ENCODE data around the gene DLL1.
"Not testable (repeated sequence)": the region's sequence is repeated elsewhere in the genome, so short reads cannot be mapped to it uniquely, and the experiment has no call there.

DLL1 gene

GRCh38 chr6:170266061-170266825, 24.6 kb downstream of the DLL1 start:
- no peak for DNase-seq

- peak; percentile 27 for DNase-seq
These were observed 25.2 kb downstream of the DLL1 start for GRCh38 chr6:170265655-170266054.

DNA sequence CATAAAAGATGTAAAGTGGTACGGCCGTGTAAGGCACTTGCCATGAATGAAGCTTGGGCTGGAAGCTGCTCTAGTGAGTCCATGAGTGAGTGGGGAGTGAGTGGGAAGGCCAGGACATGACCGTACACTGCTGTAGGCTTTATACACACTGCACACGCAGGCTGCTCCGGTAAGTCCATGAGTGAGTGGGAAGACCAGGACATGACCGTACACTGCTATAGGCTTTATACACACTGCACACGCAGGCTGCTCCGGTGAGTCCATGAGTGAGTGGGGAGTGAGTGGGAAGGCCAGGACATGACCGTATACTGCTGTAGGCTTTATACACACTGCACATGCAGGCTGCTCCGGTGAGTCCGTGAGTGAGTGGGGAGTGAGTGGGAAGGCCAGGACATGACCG, 26.2 kb downstream of the DLL1 start:
- not testable (repeated sequence) for DNase-seq

DNA sequence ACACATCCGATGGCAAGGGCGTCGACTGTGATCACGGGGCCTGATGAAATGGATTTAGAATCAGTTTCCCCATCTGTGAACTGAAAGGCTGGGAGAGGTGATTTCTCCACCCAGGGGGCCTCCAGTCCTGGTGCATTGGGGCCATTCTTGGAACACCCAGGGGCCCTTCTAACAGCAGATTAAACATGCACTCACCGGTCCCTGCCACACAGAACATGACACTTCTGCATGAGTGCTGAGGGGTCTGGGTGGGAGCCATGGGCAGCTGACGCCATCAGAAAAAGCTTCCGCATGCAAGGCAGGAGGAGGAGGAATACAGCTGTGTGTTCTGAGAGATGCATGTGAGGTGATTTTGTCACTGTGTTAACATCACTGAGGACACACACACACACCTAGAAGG, 26.8 kb downstream of the DLL1 start:
- DNase-seq, result no peak

DNA sequence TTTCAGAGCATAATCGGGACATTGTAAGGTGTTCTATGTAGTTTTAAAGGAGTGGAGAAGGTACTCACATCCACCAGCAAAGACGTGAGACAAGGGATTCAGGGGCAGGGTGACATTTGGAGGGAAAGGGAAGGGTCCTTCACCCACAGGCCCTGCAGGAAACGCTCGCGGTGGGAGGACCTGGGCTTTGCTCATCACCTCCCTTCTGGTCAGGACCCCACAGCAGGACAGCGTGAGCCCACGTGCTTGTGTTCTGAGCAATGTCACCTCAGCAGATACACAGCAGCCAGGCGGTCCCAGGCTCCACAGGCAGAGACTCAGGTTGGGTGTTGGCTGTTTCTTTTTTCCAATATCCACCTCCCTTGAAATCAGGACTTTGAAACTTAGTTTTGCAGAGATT, 27.5 kb downstream of the DLL1 start:
- DNase-seq, result no peak

DNA sequence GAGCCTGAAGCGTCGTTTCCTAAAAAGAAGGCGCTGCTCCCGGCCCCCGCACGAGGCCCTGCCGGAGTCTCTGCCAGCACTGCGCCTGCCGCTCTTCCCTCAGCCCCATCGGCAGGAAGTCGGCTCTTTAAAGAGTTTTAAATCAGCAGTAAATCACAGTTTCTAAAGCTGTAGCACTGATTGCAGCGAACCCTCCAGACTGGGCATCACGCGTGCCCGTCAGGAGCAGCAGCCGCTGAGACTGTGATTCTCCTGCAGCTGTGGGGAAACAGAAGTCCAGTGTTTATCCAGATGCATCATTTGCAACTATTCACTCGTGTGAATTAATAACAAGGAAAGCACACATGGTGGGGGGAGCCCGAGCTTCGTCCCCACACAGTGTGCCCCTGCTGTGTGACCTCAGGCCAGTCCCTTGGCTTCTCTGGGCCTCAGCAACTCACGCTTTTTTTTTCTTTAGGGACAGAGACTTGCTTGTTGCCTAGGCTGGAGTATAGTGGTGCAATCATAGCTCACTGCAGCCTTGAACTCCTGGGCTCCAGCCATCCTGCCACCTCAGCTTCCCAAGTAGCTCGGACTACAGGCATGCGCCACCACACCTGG, 28.3 kb downstream of the DLL1 start:
- no peak for DNase-seq

GRCh38 chr6:170261643-170262488, 29.0 kb downstream of the DLL1 start:
- DNase-seq, result no peak

GRCh38 chr6:170260686-170261085, 30.2 kb downstream of the DLL1 start:
- no peak for DNase-seq

DNA sequence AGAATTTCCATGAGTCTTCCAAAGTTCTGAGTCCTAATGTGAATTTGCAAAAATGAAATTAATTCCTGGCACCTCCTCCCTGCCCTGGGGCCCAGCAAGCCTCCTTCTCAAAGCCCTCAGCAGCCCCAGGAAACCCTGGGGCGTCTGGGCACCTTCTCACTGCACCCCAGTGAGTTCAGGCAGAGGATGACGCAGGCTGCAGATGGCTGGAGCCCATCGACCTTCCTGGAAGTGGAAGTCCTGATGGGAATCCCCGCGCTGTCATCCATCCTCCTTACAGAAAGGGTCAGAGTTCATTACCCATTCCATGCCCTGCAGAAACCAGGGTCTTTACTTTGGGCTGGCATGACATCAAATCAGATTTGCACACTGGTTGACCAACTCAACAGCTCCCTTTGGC, 31.6 kb downstream of the DLL1 start:
- no peak for DNase-seq

GRCh38 chr6:170258407-170258806, 32.5 kb downstream of the DLL1 start:
- DNase-seq, result no peak

- DNase-seq, result no peak
These were observed 33.5 kb downstream of the DLL1 start for GRCh38 chr6:170257376-170257775.

DNA sequence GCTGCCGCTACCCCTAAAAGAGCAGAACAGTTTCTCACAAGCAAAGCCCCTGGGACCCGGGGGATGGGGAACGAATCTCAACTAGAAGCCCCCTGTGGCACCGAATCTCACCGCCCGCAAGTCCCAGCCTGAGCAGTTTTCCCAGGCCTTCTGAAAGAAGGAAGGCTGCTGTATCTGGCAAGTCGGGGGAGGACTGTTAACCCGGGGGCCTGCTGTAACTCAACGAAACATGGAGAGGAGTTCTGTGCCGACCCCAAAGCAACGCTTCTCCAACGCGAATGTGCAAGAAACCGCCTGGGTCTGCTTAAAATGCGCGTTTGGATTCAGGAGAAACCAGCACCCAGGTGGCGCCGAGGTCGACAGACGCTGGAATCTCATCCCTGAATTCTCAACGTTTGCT, 34.2 kb downstream of the DLL1 start:
- DNase-seq, result no peak

- no peak for DNase-seq
These were observed 35.3 kb downstream of the DLL1 start for GRCh38 chr6:170255426-170256125.

- DNase-seq, result no peak
These were observed 36.3 kb downstream of the DLL1 start for GRCh38 chr6:170254315-170255213.

DNA sequence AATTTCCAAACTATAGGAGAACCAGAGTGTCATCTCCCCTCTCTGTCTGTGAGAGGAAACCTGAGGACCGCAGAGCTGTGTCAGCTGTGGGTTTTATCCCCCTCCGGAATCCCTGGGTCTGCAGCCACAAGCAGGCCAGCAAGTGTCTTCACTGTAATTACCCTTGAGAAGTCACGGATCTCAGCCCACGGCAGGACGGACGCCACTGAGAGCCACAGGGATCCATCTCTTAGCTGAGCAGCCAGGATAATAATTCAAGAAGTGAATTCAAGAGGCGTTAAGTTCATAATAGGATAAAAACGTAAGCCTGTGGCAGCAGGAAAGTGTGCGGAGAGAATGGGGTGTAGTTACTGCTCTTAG, 37.0 kb downstream of the DLL1 start:
- DNase-seq, result no peak

- DNase-seq, result no peak
These were observed 37.5 kb downstream of the DLL1 start for GRCh38 chr6:170253226-170253909.

DNA sequence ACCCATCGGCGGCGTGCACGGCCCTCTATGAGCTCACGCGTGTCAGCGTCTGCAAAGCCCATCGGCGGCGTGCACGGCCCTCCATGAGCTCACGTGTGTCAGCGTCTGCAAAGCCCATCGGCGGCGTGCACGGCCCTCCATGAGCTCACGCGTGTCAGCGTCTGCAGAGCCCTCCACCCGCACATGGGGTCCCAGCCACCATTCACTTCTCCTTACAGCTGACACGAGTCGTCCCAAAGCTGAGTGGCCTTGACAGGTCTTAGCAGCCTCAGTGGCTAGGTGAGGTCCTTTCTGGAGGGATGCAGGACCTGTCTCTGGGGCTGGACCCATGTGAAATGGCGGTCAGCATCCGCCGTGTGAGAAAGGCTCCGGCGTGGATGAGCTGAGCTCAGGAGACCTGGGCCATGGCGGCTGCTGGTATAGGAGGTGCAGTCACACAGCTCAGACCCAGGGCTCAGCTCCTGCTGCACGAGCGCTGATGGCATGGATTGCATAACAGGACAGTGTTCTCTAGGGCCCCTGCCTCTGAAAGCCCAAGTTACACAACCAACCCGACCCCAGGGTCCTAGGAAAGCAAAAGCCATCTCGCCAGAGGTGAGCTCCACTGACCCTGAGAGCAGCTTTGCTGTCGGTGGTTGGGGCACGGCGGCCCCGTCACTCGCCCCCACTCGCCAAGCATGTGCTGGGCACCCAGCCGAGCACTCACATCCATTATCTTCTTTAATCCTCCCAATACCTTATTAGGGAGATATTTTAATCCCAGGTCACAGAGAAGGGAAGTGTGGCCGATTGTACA, 38.9 kb downstream of the DLL1 start:
- no peak for DNase-seq

DNA sequence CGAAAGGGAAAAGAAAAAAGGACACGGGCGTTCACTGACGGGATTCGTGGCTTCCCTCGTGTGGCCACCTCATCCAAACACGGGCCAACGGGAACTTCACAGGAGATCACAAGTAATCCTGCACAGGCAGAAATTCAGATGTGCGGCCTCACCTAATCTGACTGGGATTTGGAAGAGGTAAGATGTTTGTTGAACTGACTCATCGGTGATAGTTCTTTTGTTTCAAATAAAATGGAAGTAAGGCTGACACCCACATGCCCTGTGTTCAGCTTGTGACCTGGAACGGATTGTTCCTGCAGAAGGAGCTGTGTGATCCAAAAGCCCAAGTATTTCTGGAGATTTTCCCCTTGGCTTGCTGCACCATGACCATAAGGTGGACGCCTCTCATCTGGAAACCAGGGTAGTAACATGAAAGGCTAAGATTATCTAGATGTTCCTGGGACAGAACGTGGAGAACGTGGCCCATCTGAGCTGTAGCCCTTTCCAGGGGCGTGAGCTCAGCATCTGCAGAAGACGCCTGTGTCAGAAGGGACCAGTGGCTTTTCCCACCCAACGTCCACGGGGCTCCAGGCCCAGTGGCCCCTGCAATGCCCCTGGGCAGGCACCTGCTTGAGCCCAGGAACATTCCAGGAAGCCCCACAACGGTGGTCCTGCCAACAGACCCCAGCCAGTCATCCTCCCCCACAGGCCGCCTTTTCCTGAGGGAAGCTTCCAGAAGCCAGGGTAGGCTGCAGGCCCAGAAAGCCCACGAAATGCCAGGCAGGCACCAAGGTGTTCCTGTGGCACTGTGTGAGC, 39.7 kb downstream of the DLL1 start:
- DNase-seq, result no peak

GRCh38 chr6:170250455-170250854, 40.4 kb downstream of the DLL1 start:
- no peak for DNase-seq

- DNase-seq, result no peak
These were observed 41.1 kb downstream of the DLL1 start for GRCh38 chr6:170249817-170250216.

All from NCI-H1417 treated with DMSO at 0.1 percent for 48 hours (cell line).